ENCODE measurements around the gene ADGB.
A peak's percentile ranks its signal among the peaks of the same experiment; 100 is the strongest.
"Not testable (repeated sequence)": the region's sequence is repeated elsewhere in the genome, so short reads cannot be mapped to it uniquely, and the experiment has no call there.

The ADGB gene

DNA sequence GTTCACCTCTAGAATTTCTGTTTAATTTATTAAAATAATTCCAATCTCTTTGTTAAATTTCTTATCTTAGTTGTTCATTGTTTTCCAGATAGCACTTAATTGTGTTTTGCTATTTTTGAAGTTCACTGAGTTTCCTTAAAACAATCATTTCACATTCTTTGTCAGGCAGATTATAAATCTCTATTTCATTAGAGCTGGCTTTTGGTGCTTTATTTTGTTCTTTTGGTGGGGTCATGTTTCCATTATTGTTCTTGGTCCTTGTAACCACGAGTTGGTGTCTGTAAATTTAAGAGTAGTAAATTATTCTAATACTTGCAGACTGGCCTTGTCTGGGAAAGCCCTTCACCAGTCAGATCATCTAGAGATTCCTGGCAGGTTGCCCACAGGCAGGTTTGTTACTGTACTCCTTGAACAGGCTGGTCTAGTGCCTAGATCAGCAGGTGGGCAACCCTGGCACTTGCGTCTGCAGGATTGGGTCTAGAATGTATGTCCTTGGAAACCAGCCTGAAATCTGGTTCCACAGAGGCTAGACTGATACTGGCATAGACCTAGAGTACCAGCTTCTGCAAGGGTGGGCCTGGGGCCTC, 110.4 kb downstream of the ADGB start:
- DNase-seq: no peak
- intact Hi-C loops (cut with DNase I): no loop called here

DNA sequence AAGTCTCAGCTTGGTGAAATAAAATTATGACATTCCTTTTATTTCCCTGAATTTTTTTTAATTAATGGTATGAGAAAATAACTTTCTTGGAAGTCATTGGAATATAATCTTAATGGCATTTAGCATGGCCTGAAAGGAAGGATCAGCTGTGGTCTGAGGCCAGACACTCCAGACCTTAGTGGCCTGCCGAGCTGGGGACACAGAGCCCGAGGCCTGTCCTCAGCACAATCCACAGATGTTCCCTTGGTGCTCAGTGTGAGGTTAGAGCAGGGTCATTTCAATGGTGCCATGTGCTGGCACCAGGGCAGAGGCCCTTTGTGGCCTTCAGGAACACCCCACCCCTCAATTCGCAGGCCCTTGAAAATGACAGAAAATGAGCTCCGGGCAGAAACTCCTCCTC, 120.6 kb downstream of the ADGB start:
- intact Hi-C loops (cut with DNase I): no loop called here
- no peak for DNase-seq

DNA sequence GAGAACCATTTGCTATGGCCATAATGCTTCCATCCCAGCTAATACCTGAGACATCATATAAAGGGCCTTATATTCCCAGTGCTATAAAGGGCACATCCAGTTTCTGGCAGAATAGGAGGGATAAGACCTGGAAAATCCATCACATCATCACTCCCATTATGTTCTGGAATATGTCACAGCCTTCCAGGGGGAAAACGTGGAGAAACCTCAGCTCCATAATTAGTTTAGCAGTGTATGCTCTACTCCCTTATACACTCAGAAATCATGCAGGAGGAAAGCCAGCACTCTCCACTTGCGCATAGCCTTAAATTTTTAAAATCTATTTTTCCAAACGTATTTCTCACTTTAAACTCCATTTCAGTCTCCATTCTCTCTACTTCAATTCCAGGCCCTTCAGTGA, 140.9 kb downstream of the ADGB start:
- intact Hi-C loops (cut with DNase I): no loop called here
- DNase-seq: no peak

DNA sequence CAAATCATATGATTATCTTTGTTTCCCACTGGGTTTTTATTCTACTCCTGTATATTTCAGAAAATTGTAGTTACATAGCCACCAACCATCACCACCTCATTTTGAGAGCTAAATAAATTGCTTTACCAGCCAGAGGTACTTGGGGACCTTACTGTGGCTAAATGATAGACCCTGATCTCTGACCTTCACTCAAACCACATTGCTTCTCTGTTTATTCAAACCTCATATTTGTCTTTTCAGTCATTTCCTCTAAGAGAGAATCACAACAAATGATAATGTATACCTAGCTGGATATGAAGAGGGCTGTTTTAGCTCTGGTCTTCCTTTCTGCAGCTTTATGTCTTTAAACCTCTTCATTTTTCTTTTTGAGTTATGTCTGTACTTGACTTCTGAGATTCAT, 142.8 kb downstream of the ADGB start:
- no peak for DNase-seq

DNA sequence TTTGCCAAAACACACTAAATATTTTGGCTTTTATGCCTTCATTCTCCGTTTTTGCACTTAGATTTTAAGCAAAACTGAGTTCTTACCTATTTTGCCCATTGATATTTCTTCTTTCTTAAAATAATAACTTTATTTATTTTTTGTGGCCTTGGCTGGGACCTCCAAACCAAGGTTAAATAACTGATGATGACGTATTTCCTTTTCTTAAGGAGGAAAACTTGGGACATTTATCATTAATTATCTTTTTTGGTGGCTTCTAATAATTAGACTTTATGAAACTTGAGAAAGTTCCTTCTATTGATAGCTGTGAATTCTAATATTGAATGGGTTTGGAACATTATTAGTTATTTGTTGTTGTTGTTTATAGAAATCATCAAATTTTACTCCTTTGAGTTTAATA, 154.5 kb downstream of the ADGB start:
- intact Hi-C loops (cut with DNase I): no loop called here
- no peak for DNase-seq

More for the DNA sequence above, 142.8 kb downstream of the ADGB start:
- intact Hi-C loops (cut with DNase I): no loop called here

DNA sequence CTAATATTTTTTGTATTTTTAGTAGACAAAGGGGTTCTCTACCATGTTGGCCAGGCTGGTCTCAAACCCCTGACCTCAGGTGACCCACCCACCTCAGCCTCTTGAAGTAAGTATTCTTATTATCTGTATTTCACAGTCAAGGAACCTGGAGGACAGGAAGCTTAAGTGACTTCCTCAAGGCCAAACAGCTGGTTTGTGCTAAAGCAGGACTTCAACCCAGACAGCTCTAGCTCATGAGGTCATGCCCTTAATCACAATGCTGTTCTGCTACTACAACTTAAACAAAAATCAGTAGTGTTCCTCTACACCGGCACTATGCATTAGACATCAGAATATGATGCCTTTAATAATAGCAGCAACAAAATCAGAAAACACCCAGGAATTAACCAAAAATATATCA, 168.9 kb downstream of the ADGB start:
- intact Hi-C loops (cut with DNase I): no loop called here

DNA sequence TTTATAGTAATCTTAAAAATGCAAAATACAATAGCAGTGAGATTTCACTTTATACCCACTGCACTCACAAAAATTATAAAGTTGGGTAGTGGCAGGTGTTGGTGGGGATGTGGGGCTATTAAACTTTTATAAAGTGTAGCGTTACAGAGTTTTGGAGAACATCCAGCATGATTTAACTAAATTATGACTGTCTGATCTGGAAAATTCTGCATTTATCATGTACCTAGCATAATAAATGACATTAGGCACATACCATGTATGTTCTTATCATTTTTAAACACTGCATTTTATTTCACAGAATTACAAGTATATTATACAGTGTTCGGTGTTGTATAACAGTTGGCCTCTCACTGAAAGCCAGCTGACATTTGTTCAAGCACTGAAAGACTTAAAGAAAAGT, 169.9 kb downstream of the ADGB start:
- intact Hi-C loops (cut with DNase I): no loop called here

More for the DNA sequence above, 168.9 kb downstream of the ADGB start:
- DNase-seq: no peak

DNA sequence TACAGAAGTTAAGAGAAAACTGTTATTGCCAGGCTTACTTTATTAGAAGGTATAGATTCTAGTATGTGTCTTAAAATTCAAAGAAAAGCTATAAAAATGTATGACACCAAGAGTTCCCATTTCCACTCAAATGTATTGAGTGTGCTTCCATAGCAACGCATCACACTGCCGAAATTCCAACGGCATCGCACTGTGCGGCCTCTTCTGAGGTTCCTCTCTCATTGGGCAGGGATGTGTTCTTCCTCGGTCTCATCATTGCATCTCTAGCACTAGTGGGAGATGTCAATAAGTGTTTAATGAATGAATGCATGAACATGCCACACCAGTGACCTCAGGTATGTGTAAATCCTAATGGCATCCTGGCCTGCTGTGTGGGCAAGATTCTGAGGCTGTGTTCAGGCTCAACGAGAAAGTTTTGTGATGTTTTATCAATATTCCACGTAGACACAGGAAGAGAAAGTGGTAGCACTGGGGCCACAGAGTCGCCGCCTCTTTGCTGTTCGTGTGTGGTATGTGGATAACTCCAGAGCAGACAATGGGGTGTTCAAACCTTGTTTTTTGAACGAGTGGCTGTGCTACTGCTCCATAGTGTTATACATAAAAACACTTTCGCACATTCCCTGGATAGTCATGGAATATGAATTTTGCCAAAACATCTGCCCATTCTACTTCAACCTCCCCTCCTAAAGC, 171.6 kb downstream of the ADGB start:
- intact Hi-C loops (cut with DNase I): no loop called here
- DNase-seq: no peak

More for the DNA sequence above, 169.9 kb downstream of the ADGB start:
- no peak for DNase-seq

DNA sequence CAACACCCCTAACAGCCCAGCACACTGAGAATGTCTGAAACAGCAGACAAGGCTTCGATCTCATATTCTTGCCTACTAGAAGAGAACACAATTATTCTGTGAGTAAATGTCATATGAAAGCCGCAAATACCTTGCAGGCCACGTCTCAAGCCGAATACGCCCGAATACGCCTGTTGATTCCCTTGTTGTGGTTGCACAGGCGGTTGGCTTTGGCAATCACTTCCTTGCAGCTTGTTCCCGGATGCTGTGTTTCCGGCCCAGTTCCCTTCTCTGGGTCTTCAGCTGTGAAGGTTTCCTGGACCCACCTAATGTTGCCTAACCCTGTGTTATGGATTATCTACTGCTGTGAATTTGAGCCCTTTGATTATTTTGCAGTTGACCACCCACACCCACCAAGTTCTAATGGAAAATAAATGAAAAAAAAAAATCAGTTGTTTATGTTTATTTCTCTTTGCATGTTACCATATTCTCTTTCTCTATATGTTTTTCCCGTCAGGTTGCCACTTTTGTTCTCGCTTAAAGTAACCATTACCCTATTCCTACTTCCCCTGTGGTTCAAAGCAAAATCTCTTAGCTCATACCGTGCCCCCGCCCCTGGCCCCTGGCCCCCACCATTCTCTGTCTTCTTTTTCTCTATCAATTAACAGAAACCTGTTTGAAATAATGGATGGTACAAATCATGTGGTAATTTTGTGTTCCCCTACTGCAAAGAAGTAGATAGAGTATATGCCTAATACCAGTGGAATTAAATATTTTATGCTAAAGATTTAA, 172.4 kb downstream of the ADGB start:
- DNase-seq: peak in 25 of 42 donors; percentile 4 to 58 (median 21)
- intact Hi-C loops (cut with DNase I): no loop called here

DNA sequence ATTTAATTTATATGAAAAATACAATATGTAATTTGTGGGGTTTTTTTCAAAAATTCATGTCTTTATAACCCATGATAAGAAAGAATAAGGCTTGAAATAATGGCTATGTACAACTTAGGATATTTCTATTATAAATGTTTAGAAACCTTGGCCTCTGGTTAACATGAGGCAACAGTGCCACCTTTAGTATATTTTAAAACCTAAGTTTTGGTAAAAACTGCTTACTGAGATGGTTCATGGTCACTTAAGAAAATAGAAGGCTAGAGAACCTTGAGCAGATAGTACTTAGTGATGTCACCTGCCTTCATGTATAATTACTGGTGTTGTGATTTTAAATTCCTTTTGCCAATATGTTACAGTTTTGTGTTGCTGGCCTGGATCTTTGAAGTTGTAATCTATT, 176.4 kb downstream of the ADGB start:
- no peak for DNase-seq
- intact Hi-C loops (cut with DNase I): no loop called here

DNA sequence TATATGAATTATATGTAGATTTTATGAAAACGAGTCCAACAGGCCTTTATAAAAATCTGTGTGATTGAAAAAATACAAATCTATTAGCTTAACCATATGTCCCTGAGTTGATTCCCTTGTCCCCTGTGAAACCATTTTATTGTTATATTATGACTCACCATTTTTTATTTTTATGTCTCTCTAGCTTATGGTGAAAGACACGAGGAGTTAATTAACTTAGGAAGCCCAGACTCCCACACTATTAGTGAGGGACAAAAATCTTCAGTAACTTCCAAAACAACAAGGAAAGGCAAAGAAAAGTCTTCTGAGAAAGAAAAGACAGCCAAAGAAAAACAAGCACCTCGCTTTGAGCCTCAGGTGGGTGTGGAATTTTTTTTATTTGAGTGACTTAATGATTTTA, 183.1 kb downstream of the ADGB start:
- intact Hi-C loops (cut with DNase I): no loop called here
- DNase-seq: no peak

DNA sequence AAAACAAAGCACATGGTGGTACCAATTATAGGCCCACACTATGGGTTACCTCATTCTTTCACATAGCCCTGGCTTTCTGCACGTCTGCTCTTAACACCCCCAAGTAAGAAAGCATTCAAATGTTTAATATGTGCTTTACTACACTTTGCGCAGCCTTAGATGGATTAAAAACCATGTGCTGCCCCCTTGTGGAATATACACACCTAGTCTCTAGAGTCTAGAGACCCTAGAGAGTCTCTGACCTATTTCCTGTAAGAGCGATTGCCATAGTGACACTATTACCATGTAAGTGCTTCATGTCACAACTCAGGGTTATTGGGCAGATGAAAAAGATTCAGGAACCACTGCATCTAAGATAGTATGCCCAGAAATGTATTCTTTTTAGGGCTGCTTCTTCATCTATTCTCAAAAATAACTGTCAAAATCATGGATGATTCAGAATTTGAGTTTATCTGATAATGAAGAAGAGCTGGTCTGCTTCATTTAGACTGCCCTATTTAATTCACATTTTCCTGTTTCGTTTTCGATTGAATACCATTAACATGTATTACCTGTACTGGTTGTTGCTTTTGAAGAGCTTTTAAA, 186.3 kb downstream of the ADGB start:
- DNase-seq: peak in 7 of 42 donors; percentile 11 to 39 (median 15)
- intact Hi-C loops (cut with DNase I): no loop called here

DNA sequence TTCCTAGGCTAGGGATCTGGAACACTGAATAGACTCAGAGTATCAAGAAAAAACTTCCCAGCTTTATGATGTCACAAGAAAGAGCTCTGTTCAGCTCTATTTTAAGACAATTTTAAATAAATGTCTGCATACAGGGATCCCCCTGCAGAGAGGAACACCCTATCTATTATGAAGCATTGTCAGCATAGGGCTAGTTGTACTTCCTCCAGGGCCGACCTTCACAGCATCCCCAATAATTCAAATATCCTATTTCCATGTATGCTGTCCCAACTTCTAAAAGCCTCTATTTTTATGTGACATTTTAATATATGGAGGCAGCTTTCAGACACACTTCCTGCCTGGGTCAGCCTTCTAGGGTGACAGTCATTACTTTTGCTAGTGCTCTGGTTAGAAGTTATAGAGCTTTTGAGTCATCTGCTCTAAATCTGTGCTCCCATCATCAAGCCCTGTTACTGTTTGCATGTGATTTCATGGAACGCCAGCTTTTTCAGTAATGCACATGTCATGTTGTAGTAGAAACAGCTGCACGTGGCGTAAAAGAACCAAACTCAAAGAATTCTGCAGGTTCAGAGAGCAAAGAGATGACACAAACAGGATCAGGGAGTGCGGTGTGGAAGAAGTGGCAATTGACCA, 189.2 kb downstream of the ADGB start:
- intact Hi-C loops (cut with DNase I): no loop called here
- DNase-seq: no peak

DNA sequence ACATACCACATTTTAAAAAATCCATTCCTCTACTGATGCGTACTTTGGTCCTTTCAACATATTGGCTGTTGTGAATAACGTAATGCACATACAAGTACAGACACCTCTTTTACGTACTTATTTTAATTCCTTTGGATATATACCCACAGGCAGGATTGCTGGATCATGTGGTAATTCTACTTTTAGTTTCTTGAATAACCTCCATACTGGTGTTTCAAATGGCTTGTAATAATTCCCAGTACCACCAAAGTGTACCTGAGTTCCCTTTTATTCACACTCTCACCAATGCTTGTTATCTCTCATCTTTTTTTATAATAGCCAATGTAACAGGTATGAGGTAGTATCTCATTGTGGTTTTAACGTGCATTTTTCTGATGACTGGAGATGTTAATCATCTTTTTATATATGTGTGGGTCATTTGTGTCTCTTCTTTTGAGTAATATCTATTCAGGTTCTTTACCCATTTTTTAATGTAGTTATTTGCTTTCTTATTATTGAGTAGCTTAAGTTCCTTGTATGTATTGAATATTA, 191.9 kb downstream of the ADGB start:
- intact Hi-C loops (cut with DNase I): no loop called here
- no peak for DNase-seq

DNA sequence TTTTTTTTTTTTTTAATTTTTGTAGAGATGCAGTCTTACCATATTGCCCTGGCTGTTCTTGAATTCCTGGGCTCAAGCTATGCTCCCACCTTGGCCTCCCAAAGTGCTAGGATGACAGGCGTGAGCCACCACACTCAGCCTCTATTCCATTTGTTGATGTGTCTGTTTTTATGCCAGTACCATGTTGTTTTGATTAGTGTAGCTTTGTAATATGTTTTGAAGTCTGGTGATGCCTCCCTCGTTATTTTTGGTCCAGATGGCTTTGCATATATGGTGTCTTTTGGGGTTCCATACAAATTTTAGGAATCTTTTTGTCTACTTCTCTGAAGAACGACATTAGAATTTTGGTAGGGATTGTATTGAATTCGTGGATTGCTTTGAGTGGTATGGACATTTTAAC, 193.2 kb downstream of the ADGB start:
- no peak for DNase-seq
- intact Hi-C loops (cut with DNase I): no loop called here

DNA sequence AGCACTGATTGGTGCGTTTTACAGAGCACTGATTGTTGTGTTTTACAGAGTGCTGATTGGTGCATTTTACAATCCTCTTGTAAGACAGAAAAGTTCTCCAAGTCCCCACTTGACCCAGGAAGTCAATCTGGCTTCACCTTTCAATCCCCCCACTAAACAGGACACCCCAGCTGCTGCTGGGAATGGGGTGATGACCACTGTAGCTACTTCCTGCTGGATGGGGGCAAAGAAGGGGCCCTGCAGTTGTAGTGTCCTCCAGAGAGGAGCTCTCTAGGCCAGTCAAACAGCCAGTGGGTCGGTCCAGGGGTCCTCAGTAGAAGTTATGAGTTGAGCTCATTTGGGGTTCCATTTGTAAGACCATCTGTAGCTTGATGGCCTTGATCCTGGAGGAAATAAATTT, 194.4 kb downstream of the ADGB start:
- intact Hi-C loops (cut with DNase I): not testable (repeated sequence)

DNA sequence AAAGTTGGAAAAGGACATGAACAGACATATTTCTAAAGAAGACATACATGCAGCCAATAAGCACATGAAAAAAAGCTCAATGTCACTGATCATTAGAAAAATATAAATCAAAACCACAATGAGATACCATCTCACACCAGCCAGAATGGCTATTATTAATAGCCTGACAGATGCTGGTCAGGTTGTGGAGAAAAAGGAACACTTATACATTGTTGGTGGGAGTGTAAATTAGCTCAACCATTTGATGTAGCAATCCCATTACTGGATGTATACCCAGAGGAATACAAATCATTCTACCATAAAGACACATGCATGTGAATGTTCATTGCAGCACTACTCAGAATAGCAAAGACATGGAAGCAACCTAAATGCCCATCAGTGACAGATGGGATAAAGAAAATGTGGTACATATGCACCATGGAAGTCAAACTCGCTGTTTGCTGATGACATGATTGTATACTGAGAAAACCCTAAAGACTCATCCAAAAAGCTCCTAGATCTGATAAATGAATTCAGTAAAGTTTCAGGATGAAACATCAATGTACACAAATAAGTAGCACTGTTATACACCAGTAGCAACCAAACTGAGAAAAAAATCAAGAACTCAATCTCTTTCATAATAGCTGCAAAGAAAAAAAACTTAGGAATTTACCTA, 196.8 kb downstream of the ADGB start:
- intact Hi-C loops (cut with DNase I): no loop called here
- DNase-seq: no peak

More for the DNA sequence above, 194.4 kb downstream of the ADGB start:
- DNase-seq: not testable (repeated sequence)

DNA sequence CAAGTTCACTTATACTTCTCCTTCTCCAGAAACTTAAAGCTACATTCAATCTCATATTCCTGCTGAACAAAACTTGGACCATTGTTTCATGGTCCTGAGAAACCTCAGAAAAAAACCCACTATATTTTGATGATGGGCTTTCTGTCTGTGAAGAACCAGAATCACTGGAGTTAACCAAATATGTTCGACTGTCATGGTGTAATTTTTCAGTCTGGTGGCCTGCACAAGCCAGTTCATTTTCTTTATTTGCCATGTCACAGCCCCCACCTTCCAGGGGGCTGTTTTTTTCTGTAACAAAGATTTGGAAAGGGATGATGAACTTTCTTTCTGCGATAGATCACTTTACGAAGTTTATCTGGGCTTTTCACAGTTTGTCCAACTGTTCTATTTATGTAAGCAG, 204.4 kb downstream of the ADGB start:
- DNase-seq; intact Hi-C loops (cut with DNase I): not testable (repeated sequence)

DNA sequence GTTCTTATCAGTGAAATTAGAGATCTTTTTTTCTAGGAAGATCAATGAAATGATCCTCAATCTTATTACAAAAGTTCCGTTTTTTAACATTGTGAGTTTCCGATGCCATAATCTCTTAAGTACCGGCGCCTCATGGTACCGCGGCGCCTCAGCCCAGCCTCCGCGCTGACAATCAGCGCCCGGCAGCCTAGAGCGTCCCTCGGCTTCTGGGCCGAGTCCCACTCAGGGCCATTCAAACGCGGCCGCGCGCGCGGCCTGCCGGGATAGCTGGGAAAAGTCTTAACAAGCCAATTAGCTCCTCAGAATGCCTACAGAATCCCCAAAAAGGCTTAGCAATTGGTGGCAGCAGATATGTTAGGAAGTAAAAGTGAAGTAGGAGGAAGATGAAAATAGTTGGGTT, 204.8 kb downstream of the ADGB start:
- peak in 27 of 42 donors; percentile 1 to 50 (median 10) for DNase-seq

More for the DNA sequence above, 204.8 kb downstream of the ADGB start:
- intact Hi-C loops (cut with DNase I): no loop called here

Measured in head of caudate nucleus (tissue), 42 donors.